ENCODE data around the gene RLIM.

The RLIM gene

DNA sequence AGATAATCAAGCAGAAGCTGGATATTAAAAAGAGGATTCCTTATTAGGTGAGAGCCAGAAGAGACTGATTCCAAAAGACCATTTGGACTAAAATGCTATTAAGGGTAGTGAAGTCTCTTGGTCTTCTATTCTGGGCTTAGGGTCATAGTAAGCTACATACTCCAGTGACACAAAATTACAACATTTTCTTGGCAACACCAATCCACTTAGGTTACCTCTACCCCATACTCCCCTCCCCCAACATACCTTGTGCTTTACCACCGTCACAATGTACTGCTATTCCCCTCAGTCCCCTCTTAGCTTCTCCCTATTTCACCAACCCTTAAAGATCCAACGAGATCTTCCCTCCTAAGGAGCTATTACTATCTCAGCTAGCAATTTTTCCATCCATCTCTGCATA, 11.4 kb downstream of the RLIM start:
- no peak overlapping the region for H3K4me3 ChIP-seq (ENCODE audit: low read depth, low read length)
- no peak for DNase-seq (ENCODE audit: low read depth)
- TF ChIP-seq, protein P1, sequence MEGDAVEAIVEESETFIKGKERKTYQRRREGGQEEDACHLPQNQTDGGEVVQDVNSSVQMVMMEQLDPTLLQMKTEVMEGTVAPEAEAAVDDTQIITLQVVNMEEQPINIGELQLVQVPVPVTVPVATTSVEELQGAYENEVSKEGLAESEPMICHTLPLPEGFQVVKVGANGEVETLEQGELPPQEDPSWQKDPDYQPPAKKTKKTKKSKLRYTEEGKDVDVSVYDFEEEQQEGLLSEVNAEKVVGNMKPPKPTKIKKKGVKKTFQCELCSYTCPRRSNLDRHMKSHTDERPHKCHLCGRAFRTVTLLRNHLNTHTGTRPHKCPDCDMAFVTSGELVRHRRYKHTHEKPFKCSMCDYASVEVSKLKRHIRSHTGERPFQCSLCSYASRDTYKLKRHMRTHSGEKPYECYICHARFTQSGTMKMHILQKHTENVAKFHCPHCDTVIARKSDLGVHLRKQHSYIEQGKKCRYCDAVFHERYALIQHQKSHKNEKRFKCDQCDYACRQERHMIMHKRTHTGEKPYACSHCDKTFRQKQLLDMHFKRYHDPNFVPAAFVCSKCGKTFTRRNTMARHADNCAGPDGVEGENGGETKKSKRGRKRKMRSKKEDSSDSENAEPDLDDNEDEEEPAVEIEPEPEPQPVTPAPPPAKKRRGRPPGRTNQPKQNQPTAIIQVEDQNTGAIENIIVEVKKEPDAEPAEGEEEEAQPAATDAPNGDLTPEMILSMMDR (conservative IDR thresholded peaks at IDR 0.05; ENCODE audit: low read depth, low read length): no peak

DNA sequence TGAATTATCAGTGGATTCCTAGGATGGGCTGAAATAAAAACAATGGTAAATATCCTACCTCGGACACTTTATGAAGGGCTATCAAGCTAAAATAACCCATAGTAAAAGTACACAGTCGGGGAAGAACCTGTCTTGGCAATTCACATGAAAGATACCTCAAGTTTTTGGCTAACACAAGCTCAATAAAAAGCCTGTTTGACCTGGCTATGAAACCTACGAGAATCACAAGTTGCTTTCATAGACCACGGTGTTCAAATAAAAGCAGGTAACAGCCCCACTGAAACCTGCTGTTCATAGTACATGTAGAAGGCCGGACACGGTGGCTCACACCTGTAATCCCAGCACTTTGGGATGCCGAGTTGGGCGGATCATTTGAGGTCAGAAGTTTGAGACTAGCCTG, 12.3 kb downstream of the RLIM start:
- DNase-seq (ENCODE audit: low read depth): no peak
- no peak overlapping the region for H3K4me3 ChIP-seq (ENCODE audit: low read depth, low read length)
- TF ChIP-seq, protein P1 (conservative IDR thresholded peaks at IDR 0.05; ENCODE audit: low read depth, low read length): no peak

DNA sequence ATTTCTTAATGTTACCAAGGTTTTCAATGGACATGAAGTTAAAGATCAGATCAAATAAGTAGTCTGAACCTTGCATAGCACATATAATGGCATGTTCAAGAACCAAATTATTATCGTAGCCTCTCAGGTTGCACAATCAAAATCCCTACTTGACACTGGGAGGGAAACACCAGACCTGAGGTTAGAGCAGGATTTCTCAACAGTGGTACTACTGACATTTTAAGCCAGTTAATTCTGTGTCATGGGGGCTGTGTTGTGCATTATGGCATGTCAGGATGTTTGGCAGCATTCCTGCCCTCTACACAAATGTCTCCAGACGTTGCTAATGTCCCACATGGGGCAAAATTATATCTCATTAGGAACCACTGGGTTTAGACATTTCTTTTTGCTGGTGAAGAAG, 20.8 kb downstream of the RLIM start:
- H3K4me3 ChIP-seq (ENCODE audit: low read depth, low read length): no peak overlapping the region
- DNase-seq (ENCODE audit: low read depth): peak; percentile 57
- TF ChIP-seq, protein P1 (conservative IDR thresholded peaks at IDR 0.05; ENCODE audit: low read depth, low read length): no peak

DNA sequence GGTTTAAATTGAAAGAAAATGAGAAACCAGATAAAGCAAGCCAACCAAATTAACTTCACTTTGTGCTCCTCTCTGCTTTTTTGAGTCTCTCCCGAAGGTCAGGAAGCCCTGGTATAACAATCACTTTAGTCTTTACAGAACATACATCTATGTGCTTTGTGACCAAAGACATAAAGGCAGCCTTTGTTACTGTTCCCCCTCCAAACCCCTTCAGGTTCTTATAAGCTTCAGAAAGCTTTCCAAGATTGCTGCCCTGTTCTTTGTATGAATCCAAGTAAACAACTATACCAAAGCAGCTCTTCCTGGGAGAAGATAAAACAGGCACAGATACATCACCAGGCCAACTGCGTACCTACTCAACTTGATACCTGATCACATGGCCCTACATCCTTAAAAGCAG, 28.7 kb downstream of the RLIM start:
- TF ChIP-seq, protein P1 (conservative IDR thresholded peaks at IDR 0.05; ENCODE audit: low read depth, low read length): no peak
- no peak for DNase-seq (ENCODE audit: low read depth)
- H3K4me3 ChIP-seq (ENCODE audit: low read depth, low read length): no peak overlapping the region

DNA sequence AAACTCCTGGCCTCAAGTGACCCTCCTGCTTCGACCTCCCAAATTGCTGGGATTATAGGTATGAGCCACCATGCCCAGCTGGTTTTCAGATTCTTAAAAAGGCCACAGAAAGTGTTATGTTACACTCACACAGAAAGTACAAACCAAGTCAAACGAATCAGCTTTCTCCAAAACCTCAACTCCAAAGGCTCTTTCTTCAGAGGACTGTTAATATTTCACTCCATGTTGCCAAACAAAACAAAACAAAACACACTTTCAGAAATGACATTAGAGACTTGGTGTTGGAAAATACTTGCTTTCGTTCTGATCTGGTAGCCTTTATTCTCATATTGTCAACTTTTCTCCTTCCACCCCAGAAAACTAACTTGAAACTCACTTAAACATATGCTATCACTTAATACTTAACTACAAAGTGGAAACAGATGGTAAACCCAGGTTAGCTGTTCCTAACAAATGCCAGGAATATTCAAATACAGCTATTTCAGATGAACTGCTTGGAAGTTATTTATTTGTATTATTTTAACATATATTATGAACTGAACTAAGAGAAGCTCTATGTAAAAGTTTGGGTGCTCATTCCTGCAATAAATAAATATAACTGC, 34.7 kb downstream of the RLIM start:
- no peak overlapping the region for H3K4me3 ChIP-seq (ENCODE audit: low read depth, low read length)
- DNase-seq (ENCODE audit: low read depth): peak; percentile 56
- TF ChIP-seq, protein P1 (conservative IDR thresholded peaks at IDR 0.05; ENCODE audit: low read depth, low read length): no peak

DNA sequence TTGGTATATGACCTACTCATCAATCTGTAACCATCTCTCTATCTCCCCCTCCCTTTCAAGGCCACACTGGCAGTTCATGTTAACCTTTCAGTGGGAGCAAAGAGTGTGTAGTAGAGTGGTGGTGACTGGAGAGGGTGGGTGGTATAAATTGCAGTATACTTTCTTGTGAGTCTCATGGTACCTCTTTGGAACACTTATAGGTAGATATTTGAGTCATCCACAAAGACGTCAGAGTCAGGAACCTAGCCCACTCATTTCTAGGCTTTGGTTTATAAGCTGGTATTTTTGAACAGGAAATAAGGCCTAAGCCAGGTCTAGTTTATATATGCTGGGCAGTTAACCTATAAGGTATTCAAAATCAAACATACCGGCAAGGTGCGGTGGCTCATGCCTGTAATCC, 36.3 kb downstream of the RLIM start:
- no peak overlapping the region for H3K4me3 ChIP-seq (ENCODE audit: low read depth, low read length)
- DNase-seq (ENCODE audit: low read depth): no peak
- TF ChIP-seq, protein P1 (conservative IDR thresholded peaks at IDR 0.05; ENCODE audit: low read depth, low read length): no peak

DNA sequence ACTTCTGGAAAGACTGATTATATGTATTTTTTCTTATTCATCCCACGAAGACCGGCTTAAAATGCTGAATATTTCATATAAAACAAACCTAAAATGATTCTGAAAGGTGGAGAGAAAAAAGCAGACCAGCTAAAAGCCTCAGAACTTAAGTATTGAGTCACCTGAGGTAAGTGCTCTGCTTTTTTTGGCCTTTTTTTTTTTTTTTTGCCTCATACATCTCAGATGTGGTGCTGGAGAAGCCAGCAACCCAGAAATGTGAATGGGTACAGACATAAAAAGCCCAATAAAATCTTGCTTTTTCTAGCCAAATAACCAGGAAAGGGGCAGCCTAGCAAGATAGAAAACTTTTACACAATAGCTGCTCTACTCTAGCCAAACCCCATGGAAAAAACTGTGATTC, 57.0 kb downstream of the RLIM start:
- no peak overlapping the region for H3K4me3 ChIP-seq (ENCODE audit: low read depth, low read length)
- no peak for DNase-seq (ENCODE audit: low read depth)
- TF ChIP-seq, protein P1 (conservative IDR thresholded peaks at IDR 0.05; ENCODE audit: low read depth, low read length): no peak
